Caco-2 (cell line): ENCODE measurements around the gene SEMA6D. TPM values are rescaled to one million over a fixed set of nuclear protein-coding genes. Genes with fewer than 3 reads are reported as not detected.

Experiments used
- BruUV-seq: library from RNA; stranded (reverse); fragments of 400-500 nt; replicated peaks from 2 replicates; lab custom pipeline; 2021; lab: Mats Ljungman, UMichigan
- CTCF ChIA-PET: fragments of 300-600 bp; sonication (Branson Sonifier 250); formaldehyde crosslinking; loops from one replicate; lab custom pipeline; 2022; ENCODE audit warnings: antibody characterized with exemption; lab: Charles Lee
- POLR2A ChIA-PET: fragments of 300-600 bp; sonication (Branson Sonifier 250); formaldehyde crosslinking; loops from one replicate; lab custom pipeline; 2022; ENCODE audit warnings: antibody characterized with exemption; lab: Charles Lee
- DNase-seq, 2 experiments: peaks; one replicate each; pipeline versions ENCODE4 v3.0.0 to v3.0.0-alpha.2; 2020 to 2022
- H3K27me3 ChIP-seq: replicated peaks from 2 replicates; pipeline ENCODE4 v1.6.0; 2011; ENCODE audit warnings: low read length; ENCODE audit not compliant: control insufficient read depth, insufficient read depth
- H3K36me3 ChIP-seq: 2 replicates; pipeline ENCODE4 v1.5.1; 2011; ENCODE audit warnings: low read length; ENCODE audit not compliant: control insufficient read depth, insufficient read depth
- H3K4me1 ChIP-seq: fragments of 250-450 bp; sonication (Bioruptor Pico); 2 replicates; pipeline ENCODE4 v1.5.1; 2020; ENCODE audit warnings: mild to moderate bottlenecking
- H3K4me3 ChIP-seq: 2 replicates; pipeline ENCODE4 v1.5.1; 2011; ENCODE audit warnings: low read depth, mild to moderate bottlenecking, control low read depth, low read length
- H3K9me3 ChIP-seq: fragments of 250-450 bp; sonication (Bioruptor Pico); 2 replicates; pipeline ENCODE4 v1.5.1; 2020; ENCODE audit warnings: mild to moderate bottlenecking, moderate library complexity
- H3K27ac Mint-ChIP-seq: one replicate; pipeline ENCODE4 v1.8.0; 2022; ENCODE audit warnings: mixed read lengths; ENCODE audit not compliant: unreplicated experiment
- H3K27me3 Mint-ChIP-seq: one replicate; pipeline ENCODE4 v1.8.0; 2022; ENCODE audit warnings: mixed read lengths; ENCODE audit not compliant: insufficient read depth, unreplicated experiment
- H3K36me3 Mint-ChIP-seq: one replicate; pipeline ENCODE4 v1.8.0; 2022; ENCODE audit warnings: mild to moderate bottlenecking, mixed read lengths; ENCODE audit not compliant: insufficient read depth, unreplicated experiment
- H3K4me1 Mint-ChIP-seq: one replicate; pipeline ENCODE4 v1.8.0; 2022; ENCODE audit warnings: low read depth, mixed read lengths; ENCODE audit not compliant: unreplicated experiment
- H3K4me3 Mint-ChIP-seq: one replicate; pipeline ENCODE4 v1.8.0; 2022; ENCODE audit warnings: mild to moderate bottlenecking, moderate library complexity, mixed read lengths; ENCODE audit not compliant: unreplicated experiment
- H3K9me3 Mint-ChIP-seq: one replicate; pipeline ENCODE4 v1.8.0; 2022; ENCODE audit warnings: mixed read lengths; ENCODE audit not compliant: unreplicated experiment
- CTCF ChIP-seq, 2 experiments: fragments of 200-600 bp in 1 of 2; IDR thresholded peaks; 1 replicate in 1 of 2; 2 replicates in 1 of 2; pipeline versions ENCODE4 v1.5.1 to v1.8.0; 2011 to 2022; ENCODE audit warnings: antibody characterized with exemption in 1 of 2, control low read depth in 1 of 2, inconsistent platforms in 1 of 2, low read depth in 1 of 2, low read length in 1 of 2, mild to moderate bottlenecking in 1 of 2, moderate library complexity in 1 of 2; ENCODE audit not compliant: insufficient read depth in 1 of 2, severe bottlenecking in 1 of 2, unreplicated experiment in 1 of 2
- intact Hi-C: fragments of 100-400 bp; cut with micrococcal nuclease; formaldehyde crosslinking; loops from one replicate; pipeline ENCODE4 v1.10.0; 2022; ENCODE audit not compliant: unreplicated experiment
- total RNA-seq: library from RNA; stranded (reverse); gene quantifications from 2 replicates; pipeline ENCODE4 v1.2.3, GENCODE V29; 2022

SEMA6D gene
- total RNA-seq, 1 experiment from 2014 or later = 0.18 TPM

GRCh38 chr15:47732248-47732647 is 14.9 kb downstream of the SEMA6D start:
- H3K4me3 ChIP-seq = no peak overlapping the region
- no peak for TF ChIP-seq CTCF (IDR thresholded peaks at IDR 0.05; ENCODE audit: insufficient read depth in 1 of 2, low read depth in 1 of 2, low read length in 1 of 2, severe bottlenecking in 1 of 2, unreplicated experiment in 1 of 2)
- H3K27me3 ChIP-seq = no peaks in the 10 kb centered on the region
- H3K9me3 ChIP-seq = no peaks in the 10 kb centered on the region
- POLR2A ChIA-PET = no interaction called here
- no peaks in the 10 kb centered on the region for H3K36me3 ChIP-seq
- H3K4me3 Mint-ChIP-seq = no peak overlapping the region
- no peak for DNase-seq
- H3K9me3 Mint-ChIP-seq = no peaks in the 10 kb centered on the region
- peaks cover 7% of the 10 kb centered on the region for H3K4me1 ChIP-seq
- no peak overlapping the region for H3K27ac Mint-ChIP-seq
- H3K4me1 Mint-ChIP-seq = no peaks in the 10 kb centered on the region
- intact Hi-C loops = no loop called here
- H3K36me3 Mint-ChIP-seq = no peaks in the 10 kb centered on the region
- CTCF ChIA-PET = no interaction called here
- H3K27me3 Mint-ChIP-seq = peaks cover 6% of the 10 kb centered on the region
- BruUV-seq = no TSS peak

- no TSS peak for BruUV-seq
- Mint-ChIP-seq H3K4me3 (no peak overlapping the region), H3K27me3 (peaks cover 5% of the 10 kb centered on the region), H3K27ac (no peak overlapping the region), H3K9me3 (no peaks in the 10 kb centered on the region), H3K4me1 (no peaks in the 10 kb centered on the region), H3K36me3 (no peaks in the 10 kb centered on the region)
- no peak for TF ChIP-seq CTCF (IDR thresholded peaks at IDR 0.05; ENCODE audit: insufficient read depth in 1 of 2, low read depth in 1 of 2, low read length in 1 of 2, severe bottlenecking in 1 of 2, unreplicated experiment in 1 of 2)
- H3K9me3 ChIP-seq = no peaks in the 10 kb centered on the region
- no peaks in the 10 kb centered on the region for H3K27me3 ChIP-seq
- ChIA-PET POLR2A (no interaction called here), CTCF (no interaction called here)
- peaks cover 7% of the 10 kb centered on the region for H3K4me1 ChIP-seq
- DNase-seq = no peak
- no peak overlapping the region for H3K4me3 ChIP-seq
- intact Hi-C loops = no loop called here
- no peaks in the 10 kb centered on the region for H3K36me3 ChIP-seq
Observed at GRCh38 chr15:47733085-47733484, 15.8 kb downstream of the SEMA6D start.

- intact Hi-C loops = no loop called here
- H3K27me3 Mint-ChIP-seq = no peaks in the 10 kb centered on the region
- no peak overlapping the region for H3K4me3 Mint-ChIP-seq
- no peak overlapping the region for H3K4me3 ChIP-seq
- POLR2A ChIA-PET = no interaction called here
- DNase-seq = no peak
- no peaks in the 10 kb centered on the region for H3K9me3 Mint-ChIP-seq
- no peaks in the 10 kb centered on the region for H3K36me3 ChIP-seq
- no TSS peak for BruUV-seq
- no peak for TF ChIP-seq CTCF (IDR thresholded peaks at IDR 0.05; ENCODE audit: insufficient read depth in 1 of 2, low read depth in 1 of 2, low read length in 1 of 2, severe bottlenecking in 1 of 2, unreplicated experiment in 1 of 2)
- H3K27me3 ChIP-seq = no peaks in the 10 kb centered on the region
- H3K27ac Mint-ChIP-seq = no peak overlapping the region
- CTCF ChIA-PET = no interaction called here
- no peaks in the 10 kb centered on the region for H3K36me3 Mint-ChIP-seq
- no peaks in the 10 kb centered on the region for H3K4me1 Mint-ChIP-seq
- H3K9me3 ChIP-seq = no peaks in the 10 kb centered on the region
- peaks cover 7% of the 10 kb centered on the region for H3K4me1 ChIP-seq
Observed at GRCh38 chr15:47736143-47736786, 19.0 kb downstream of the SEMA6D start.
